ENCODE measurements around the gene PTGES2. TPM values are rescaled to one million over a fixed set of nuclear protein-coding genes. Genes with fewer than 3 reads are reported as not detected.

The PTGES2 gene
- 10 to 100 TPM; 51.8 to 53.2 TPM for total RNA-seq

- Mint-ChIP-seq H3K27me3 (peaks cover 12% of the 10 kb centered on the region), H3K4me3 (peak within 1 kb of the TSS; percentile 96), H3K36me3 (peaks cover 4% of the 10 kb centered on the region), H3K27ac (peak within 1 kb of the TSS; percentile 95), H3K9me3 (no peaks in the 10 kb centered on the region), H3K4me1 (peaks cover 23% of the 10 kb centered on the region)
- ATAC-seq (ENCODE audit: low read depth): peak; percentile 69
- peak; percentile 92 for DNase-seq
- POLR2A ChIA-PET: interaction anchor here (0.6 to 1.1 kb wide), 3 partner anchors 10 to 165 kb away, joined by 3 to 7 read pairs (median 3); no protein-coding TSS in a partner anchor
These were observed at the start of gene PTGES2 for GRCh38 chr9:128127568-128127989. Gene PTGES2 (minus strand): TSS chr9:128127729. CDS start chr9:128127717, 12 bp downstream.

GRCh38 chr9:128175726-128176125 is 48.2 kb upstream of the PTGES2 start:
- Mint-ChIP-seq H3K9me3 (peaks cover 2% of the 10 kb centered on the region), H3K36me3 (peaks cover 25% of the 10 kb centered on the region), H3K27me3 (no peaks in the 10 kb centered on the region), H3K27ac (no peak overlapping the region), H3K4me1 (peaks cover 2% of the 10 kb centered on the region), H3K4me3 (no peak overlapping the region)
- DNase-seq (no peak), ATAC-seq (ENCODE audit: low read depth) (no peak)
- POLR2A ChIA-PET: no interaction called here

GRCh38 chr9:128175102-128175563 is 47.6 kb upstream of the PTGES2 start:
- H3K27me3 Mint-ChIP-seq: no peaks in the 10 kb centered on the region
- DNase-seq (no peak), ATAC-seq (ENCODE audit: low read depth) (no peak)
- H3K4me1 Mint-ChIP-seq: peaks cover 2% of the 10 kb centered on the region
- H3K27ac Mint-ChIP-seq: no peak overlapping the region
- POLR2A ChIA-PET: interaction anchor here (0.9 kb wide), 1 partner anchor 13 kb away, joined by 3 read pairs; no protein-coding TSS in a partner anchor
- H3K4me3 Mint-ChIP-seq: no peak overlapping the region
- peaks cover 19% of the 10 kb centered on the region for H3K36me3 Mint-ChIP-seq
- peaks cover 2% of the 10 kb centered on the region for H3K9me3 Mint-ChIP-seq

- Mint-ChIP-seq H3K27ac (no peak overlapping the region), H3K4me1 (peaks cover 4% of the 10 kb centered on the region), H3K9me3 (peaks cover 2% of the 10 kb centered on the region), H3K4me3 (no peak overlapping the region), H3K27me3 (no peaks in the 10 kb centered on the region), H3K36me3 (peaks cover 9% of the 10 kb centered on the region)
- POLR2A ChIA-PET: no interaction called here
- DNase-seq (no peak), ATAC-seq (ENCODE audit: low read depth) (no peak)
These were observed 46.5 kb upstream of the PTGES2 start for GRCh38 chr9:128174062-128174461.

GRCh38 chr9:128169925-128170324 is 42.4 kb upstream of the PTGES2 start:
- no peak overlapping the region for H3K27ac Mint-ChIP-seq
- H3K4me1 Mint-ChIP-seq: peaks cover 1% of the 10 kb centered on the region
- no peak overlapping the region for H3K4me3 Mint-ChIP-seq
- DNase-seq (no peak), ATAC-seq (ENCODE audit: low read depth) (no peak)
- no peaks in the 10 kb centered on the region for H3K27me3 Mint-ChIP-seq
- peaks cover 8% of the 10 kb centered on the region for H3K36me3 Mint-ChIP-seq
- POLR2A ChIA-PET: interaction anchor here (0.6 kb wide), 1 partner anchor 33 kb away, joined by 6 read pairs; no protein-coding TSS in a partner anchor
- H3K9me3 Mint-ChIP-seq: no peaks in the 10 kb centered on the region

GRCh38 chr9:128169492-128169891 is 42.0 kb upstream of the PTGES2 start:
- peak overlapping the region; percentile 30 for H3K27ac Mint-ChIP-seq
- peaks cover 1% of the 10 kb centered on the region for H3K4me1 Mint-ChIP-seq
- no peaks in the 10 kb centered on the region for H3K27me3 Mint-ChIP-seq
- POLR2A ChIA-PET: interaction anchor here (0.6 kb wide), 1 partner anchor 33 kb away, joined by 6 read pairs; no protein-coding TSS in a partner anchor
- DNase-seq: no peak
- no peaks in the 10 kb centered on the region for H3K9me3 Mint-ChIP-seq
- no peak for ATAC-seq (ENCODE audit: low read depth)
- no peak overlapping the region for H3K4me3 Mint-ChIP-seq
- peaks cover 8% of the 10 kb centered on the region for H3K36me3 Mint-ChIP-seq

- Mint-ChIP-seq H3K36me3 (peaks cover 8% of the 10 kb centered on the region), H3K27ac (no peak overlapping the region), H3K4me3 (no peak overlapping the region), H3K4me1 (peaks cover 1% of the 10 kb centered on the region), H3K9me3 (no peaks in the 10 kb centered on the region), H3K27me3 (no peaks in the 10 kb centered on the region)
- ATAC-seq (ENCODE audit: low read depth): no peak
- DNase-seq: no peak
- POLR2A ChIA-PET: interaction anchor here (1.2 kb wide), 1 partner anchor 22 kb away, joined by 3 read pairs; no protein-coding TSS in a partner anchor
These were observed 41.3 kb upstream of the PTGES2 start for GRCh38 chr9:128168731-128169308.

- H3K27me3 Mint-ChIP-seq: no peaks in the 10 kb centered on the region
- H3K4me3 Mint-ChIP-seq: no peak overlapping the region
- H3K4me1 Mint-ChIP-seq: peaks cover 5% of the 10 kb centered on the region
- DNase-seq (no peak), ATAC-seq (ENCODE audit: low read depth) (no peak)
- peak overlapping the region; percentile 35 for H3K27ac Mint-ChIP-seq
- no peaks in the 10 kb centered on the region for H3K9me3 Mint-ChIP-seq
- peaks cover 12% of the 10 kb centered on the region for H3K36me3 Mint-ChIP-seq
- POLR2A ChIA-PET: no interaction called here
These were observed 39.7 kb upstream of the PTGES2 start for GRCh38 chr9:128167209-128167608.

GRCh38 chr9:128166169-128166568 is 38.6 kb upstream of the PTGES2 start:
- DNase-seq: no peak
- Mint-ChIP-seq H3K4me3 (no peak overlapping the region), H3K36me3 (peaks cover 12% of the 10 kb centered on the region), H3K9me3 (no peaks in the 10 kb centered on the region), H3K27me3 (no peaks in the 10 kb centered on the region), H3K27ac (no peak overlapping the region), H3K4me1 (peaks cover 7% of the 10 kb centered on the region)
- ATAC-seq (ENCODE audit: low read depth): no peak
- POLR2A ChIA-PET: no interaction called here

- POLR2A ChIA-PET: no interaction called here
- peaks cover 13% of the 10 kb centered on the region for H3K4me1 Mint-ChIP-seq
- ATAC-seq (ENCODE audit: low read depth) (no peak), DNase-seq (no peak)
- H3K27ac Mint-ChIP-seq: no peak overlapping the region
- H3K27me3 Mint-ChIP-seq: no peaks in the 10 kb centered on the region
- no peak overlapping the region for H3K4me3 Mint-ChIP-seq
- peaks cover 11% of the 10 kb centered on the region for H3K36me3 Mint-ChIP-seq
- H3K9me3 Mint-ChIP-seq: no peaks in the 10 kb centered on the region
These were observed 36.9 kb upstream of the PTGES2 start for GRCh38 chr9:128164307-128164885.

- DNase-seq: no peak
- H3K4me3 Mint-ChIP-seq: no peak overlapping the region
- H3K4me1 Mint-ChIP-seq: peaks cover 15% of the 10 kb centered on the region
- POLR2A ChIA-PET: no interaction called here
- no peaks in the 10 kb centered on the region for H3K27me3 Mint-ChIP-seq
- H3K9me3 Mint-ChIP-seq: no peaks in the 10 kb centered on the region
- no peak overlapping the region for H3K27ac Mint-ChIP-seq
- H3K36me3 Mint-ChIP-seq: peaks cover 8% of the 10 kb centered on the region
- ATAC-seq (ENCODE audit: low read depth): no peak
These were observed 36.2 kb upstream of the PTGES2 start for GRCh38 chr9:128163523-128164306.

GRCh38 chr9:128163027-128163515 is 35.5 kb upstream of the PTGES2 start:
- peaks cover 15% of the 10 kb centered on the region for H3K4me1 Mint-ChIP-seq
- no peaks in the 10 kb centered on the region for H3K9me3 Mint-ChIP-seq
- H3K4me3 Mint-ChIP-seq: no peak overlapping the region
- no peaks in the 10 kb centered on the region for H3K27me3 Mint-ChIP-seq
- ATAC-seq (ENCODE audit: low read depth) (no peak), DNase-seq (no peak)
- peaks cover 6% of the 10 kb centered on the region for H3K36me3 Mint-ChIP-seq
- POLR2A ChIA-PET: no interaction called here
- H3K27ac Mint-ChIP-seq: no peak overlapping the region

GRCh38 chr9:128162215-128163026 is 34.9 kb upstream of the PTGES2 start:
- Mint-ChIP-seq H3K27me3 (no peaks in the 10 kb centered on the region), H3K4me3 (peak overlapping the region; percentile 18), H3K4me1 (peaks cover 15% of the 10 kb centered on the region), H3K9me3 (no peaks in the 10 kb centered on the region), H3K27ac (peak overlapping the region; percentile 25), H3K36me3 (peaks cover 6% of the 10 kb centered on the region)
- ATAC-seq (ENCODE audit: low read depth): no peak
- DNase-seq: no peak
- POLR2A ChIA-PET: interaction anchor here (0.6 to 0.9 kb wide), 2 partner anchors 13 to 20 kb away, joined by 3 read pairs; no protein-coding TSS in a partner anchor
